Suprapubic skin (tissue), 3 donors: Measurements from ENCODE around the gene IL36B.

ENCODE experiments used
- CTCF ChIP-seq, 2 donors: fragments of 200-600 bp in 1 of 2; fragments of 450-650 bp in 1 of 2; sonication (generic) in 1 of 2; IDR thresholded peaks; one replicate each; pipeline ENCODE4 v1.5.1; 2016 to 2019; ENCODE audit warnings: antibody characterized with exemption in 2 of 2, mild to moderate bottlenecking in 1 of 2, moderate library complexity in 1 of 2
- POLR2A ChIP-seq, 2 donors: fragments of 450-650 bp; IDR thresholded peaks; one replicate each; pipeline ENCODE4 v1.6.1; 2017; ENCODE audit warnings: antibody characterized with exemption in 2 of 2, mild to moderate bottlenecking in 2 of 2, moderate library complexity in 2 of 2

GRCh38 chr2:113052396-113052917 lies at the start of gene IL36B:
- TF ChIP-seq POLR2A (IDR thresholded peaks at IDR 0.05), result no peak
- TF ChIP-seq CTCF (IDR thresholded peaks at IDR 0.05), result no peak
